HCT116 (cell line): ENCODE measurements around the gene PSMD5. TPM values are rescaled to one million over a fixed set of nuclear protein-coding genes. Genes with fewer than 3 reads are reported as not detected.

Source experiments
- ATAC-seq: fragments of 200-7000 bp; cut with Tn5 transposase; 2 replicates; pipeline ENCODE4 v1.9.1; 2020; ENCODE audit warnings: mild to moderate bottlenecking, moderate library complexity
- BruUV-seq: library from RNA; stranded (reverse); fragments of 400-500 nt; replicated peaks from 2 replicates; lab custom pipeline; 2021; lab: Mats Ljungman, UMichigan
- CTCF ChIA-PET: fragments of 300-600 bp; sonication (Branson Sonifier 250); formaldehyde crosslinking; loops from one replicate; lab custom pipeline; 2021; ENCODE audit warnings: antibody characterized with exemption; lab: Charles Lee
- POLR2A ChIA-PET: fragments of 300-600, 350-600 bp; sonication (Branson Sonifier 250); formaldehyde crosslinking; loops from one replicate; lab custom pipeline; 2021; ENCODE audit warnings: antibody characterized with exemption; lab: Charles Lee
- RAD21 ChIA-PET, 2 experiments: fragments of 300-600 bp; sonication (Branson Sonifier 250); formaldehyde crosslinking; loops; one replicate each; lab custom pipeline; 2023; ENCODE audit warnings: low total read pairs in 2 of 2; ENCODE audit not compliant: uncharacterized antibody in 2 of 2, unreplicated experiment in 2 of 2, low non-redundant PET in 1 of 2; lab: Charles Lee
- DNase-seq: peaks from one replicate; pipeline ENCODE4 v3.0.0-alpha.2; 2010; ENCODE audit warnings: low read depth, low spot score
- H2AFZ ChIP-seq: fragments of 200-600 bp; shearing (Covaris generic), sonication (generic); 2 replicates; pipeline ENCODE4 v1.6.1; 2017; ENCODE audit warnings: low read depth, mixed run types, mixed read lengths, antibody characterized with exemption, low read length; ENCODE audit not compliant: poor library complexity, severe bottlenecking
- H3K27ac ChIP-seq: 2 replicates; pipeline ENCODE4 v1.5.1; 2012; ENCODE audit warnings: low read depth, low read length
- H3K27me3 ChIP-seq: fragments of 200-600 bp; sonication (generic); 2 replicates; pipeline ENCODE4 v1.6.1; 2016; ENCODE audit warnings: mixed run types, low read length, mixed read lengths; ENCODE audit not compliant: insufficient read depth
- H3K36me3 ChIP-seq, 2 experiments: fragments of 200-500 bp in 1 of 2; fragments of 200-600 bp in 1 of 2; sonication (Bioruptor generic) in 1 of 2; sonication (generic) in 1 of 2; 2 replicates each; pipeline versions ENCODE4 v1.5.1 to v1.6.1; 2014 to 2016; ENCODE audit warnings: low read length in 2 of 2, inconsistent platforms in 1 of 2, mixed read lengths in 1 of 2, mixed run types in 1 of 2; ENCODE audit not compliant: insufficient read depth in 2 of 2, control insufficient read depth in 1 of 2
- H3K4me1 ChIP-seq, 2 experiments: fragments of 200-600 bp in 1 of 2; sonication (generic) in 1 of 2; 2 replicates each; pipeline versions ENCODE4 v1.5.1 to v1.6.1; 2012 to 2017; ENCODE audit warnings: low read length in 2 of 2, inconsistent platforms in 1 of 2, mild to moderate bottlenecking in 1 of 2, mixed read lengths in 1 of 2, mixed run types in 1 of 2, moderate library complexity in 1 of 2; ENCODE audit not compliant: insufficient read depth in 2 of 2, control insufficient read depth in 1 of 2
- H3K4me2 ChIP-seq: fragments of 200-600 bp; sonication (generic); 2 replicates; pipeline ENCODE4 v1.6.1; 2017; ENCODE audit warnings: mixed run types, low read length, mixed read lengths
- H3K4me3 ChIP-seq, 2 experiments: fragments of 200-600 bp in 1 of 2; sonication (generic) in 1 of 2; replicated peaks in 1 of 2; 2 replicates each; pipeline ENCODE4 v1.5.1; 2011 to 2016; ENCODE audit warnings: low read length in 2 of 2, control low read depth in 1 of 2, low read depth in 1 of 2, mild to moderate bottlenecking in 1 of 2, mixed read lengths in 1 of 2, mixed run types in 1 of 2
- H3K79me2 ChIP-seq: fragments of 200-600 bp; sonication (generic); 2 replicates; pipeline ENCODE4 v1.6.1; 2017; ENCODE audit warnings: mild to moderate bottlenecking, mixed run types, low read length, moderate library complexity, mixed read lengths; ENCODE audit not compliant: insufficient read depth
- H3K9ac ChIP-seq: fragments of 200-600 bp; sonication (generic); 2 replicates; pipeline ENCODE4 v1.6.1; 2016; ENCODE audit warnings: low read length, mixed read lengths
- H3K9me2 ChIP-seq: fragments of 200-600 bp; sonication (generic), shearing (Covaris generic); 2 replicates; pipeline ENCODE4 v1.6.1; 2017; ENCODE audit warnings: mixed run types, mild to moderate bottlenecking, moderate library complexity; ENCODE audit not compliant: insufficient read depth
- H3K9me3 ChIP-seq, 2 experiments: fragments of 200-500 bp in 1 of 2; fragments of 200-600 bp in 1 of 2; sonication (Bioruptor generic) in 1 of 2; sonication (generic) in 1 of 2; 2 replicates each; pipeline ENCODE4 v1.6.1; 2014 to 2017; ENCODE audit warnings: low read length in 2 of 2, mixed read lengths in 2 of 2, inconsistent platforms in 1 of 2, low read depth in 1 of 2, mild to moderate bottlenecking in 1 of 2, mixed run types in 1 of 2, moderate library complexity in 1 of 2; ENCODE audit not compliant: control insufficient read depth in 1 of 2, insufficient read depth in 1 of 2
- H4K20me1 ChIP-seq: fragments of 200-600 bp; sonication (generic), shearing (Covaris generic); 2 replicates; pipeline ENCODE4 v1.6.1; 2017; ENCODE audit warnings: mixed run types, mild to moderate bottlenecking, moderate library complexity; ENCODE audit not compliant: insufficient read depth
- ATF3 ChIP-seq: IDR thresholded peaks from 2 replicates; pipeline ENCODE4 v1.6.1; 2012
- CBX3 ChIP-seq: IDR thresholded peaks from 2 replicates; pipeline ENCODE4 v1.6.1; 2012; ENCODE audit warnings: low read depth
- EGR1 ChIP-seq: IDR thresholded peaks from 2 replicates; pipeline ENCODE4 v1.6.1; 2012; ENCODE audit warnings: low read depth
- ELF1 ChIP-seq: IDR thresholded peaks from 2 replicates; pipeline ENCODE4 v1.6.1; 2012; ENCODE audit warnings: low read depth, borderline replicate concordance
- EZH2phosphoT487 ChIP-seq: fragments of 200-600 bp; IDR thresholded peaks from 2 replicates; pipeline ENCODE4 v1.6.1; 2018; ENCODE audit warnings: antibody characterized with exemption, borderline replicate concordance
- JUND ChIP-seq: IDR thresholded peaks from 2 replicates; pipeline ENCODE4 v1.6.1; 2012
- MAX ChIP-seq: IDR thresholded peaks from 2 replicates; pipeline ENCODE4 v1.6.1; 2012
- REST ChIP-seq: IDR thresholded peaks from 2 replicates; pipeline ENCODE4 v1.6.1; 2012; ENCODE audit warnings: low read depth
- SIN3A ChIP-seq: IDR thresholded peaks from 2 replicates; pipeline ENCODE4 v1.6.1; 2012; ENCODE audit warnings: low read depth
- SRF ChIP-seq: IDR thresholded peaks from 2 replicates; pipeline ENCODE4 v1.6.1; 2012; ENCODE audit warnings: low read depth
- TCF7L2 ChIP-seq: IDR thresholded peaks from 2 replicates; pipeline ENCODE4 v1.7.0; 2011; ENCODE audit warnings: borderline replicate concordance, inconsistent platforms; ENCODE audit not compliant: insufficient read depth, insufficient read length; ENCODE audit errors: extremely low read depth
- ZNF274 ChIP-seq: fragments of 200-500 bp; sonication (Bioruptor generic); IDR thresholded peaks from 2 replicates; pipeline ENCODE4 v1.6.1; 2014; ENCODE audit warnings: mild to moderate bottlenecking, low read depth, low read length, inconsistent platforms
- intact Hi-C: fragments of 100-400 bp; cut with micrococcal nuclease; formaldehyde crosslinking; loops from 2 replicates; pipeline ENCODE4 v1.10.0; 2022
- total RNA-seq: library from RNA; stranded (reverse); gene quantifications from one replicate; pipeline ENCODE4 v1.2.1, GENCODE V29; 2021; ENCODE audit not compliant: unreplicated experiment

Gene PSMD5
- total RNA-seq, 1 experiment from 2014 or later = 64.3 TPM

GRCh38 chr9:120801441-120801840 lies 41.3 kb downstream of the PSMD5 start:
- no peak overlapping the region for H2AFZ ChIP-seq
- no peak overlapping the region for H3K4me2 ChIP-seq
- H3K27me3 ChIP-seq = no peaks in the 10 kb centered on the region
- no peak for DNase-seq
- no peaks in the 10 kb centered on the region for H3K4me1 ChIP-seq
- intact Hi-C loops = no loop called here
- CTCF ChIA-PET = no interaction called here
- H3K9me3 ChIP-seq = peaks cover 0 to 3% of the 10 kb centered on the region in 2 experiments; a peak in 1 of 4 replicates
- RAD21 ChIA-PET = no interaction called here
- no peak overlapping the region for H3K4me3 ChIP-seq
- no peaks in the 10 kb centered on the region for H3K79me2 ChIP-seq
- TF ChIP-seq CBX3 (no peak), EGR1 (no peak), ELF1 (no peak), REST (no peak), TCF7L2 (no peak), ATF3 (no peak), ZNF274 (no peak), SIN3A (no peak), MAX (no peak), EZH2phosphoT487 (no peak), SRF (no peak), JUND (no peak)
- TF ChIP-seq, all 23 proteins: peak for 0
- Histone ChIP-seq H3K36me3 (no peaks in the 10 kb centered on the region; a peak in 1 of 4 replicates), H4K20me1 (no peaks in the 10 kb centered on the region), H3K9ac (no peak overlapping the region), H3K9me2 (no peaks in the 10 kb centered on the region), H3K27ac (no peak overlapping the region)
- POLR2A ChIA-PET = no interaction called here
- ATAC-seq = no peak
- BruUV-seq = no TSS peak
